Neuronal stem cell (in vitro differentiated cells): ENCODE data around the gene RAPGEF1.
A peak's percentile ranks its signal among the peaks of the same experiment; 100 is the strongest.

ENCODE experiments used
- DNase-seq: peaks from one replicate; pipeline ENCODE4 v3.0.0-alpha.2; 2013; ENCODE audit warnings: low spot score
- H2AFZ ChIP-seq: one replicate; pipeline ENCODE4 v1.6.1; 2013; ENCODE audit warnings: mild to moderate bottlenecking, low read length, inconsistent platforms
- H2AK5ac ChIP-seq: 2 replicates; pipeline ENCODE4 v1.6.1; 2013; ENCODE audit warnings: low read depth, mild to moderate bottlenecking, inconsistent platforms, low read length, moderate library complexity, mixed read lengths
- H2BK120ac ChIP-seq: 2 replicates; pipeline ENCODE4 v1.6.1; 2013; ENCODE audit warnings: low read depth, mild to moderate bottlenecking, inconsistent platforms, low read length, moderate library complexity, mixed read lengths
- H2BK12ac ChIP-seq: one replicate; pipeline ENCODE4 v1.6.1; 2013; ENCODE audit warnings: low read length, inconsistent platforms
- H2BK15ac ChIP-seq: 2 replicates; pipeline ENCODE4 v1.6.1; 2013; ENCODE audit warnings: mild to moderate bottlenecking, low read length, inconsistent platforms, mixed read lengths
- H2BK5ac ChIP-seq: one replicate; pipeline ENCODE4 v1.6.1; 2013; ENCODE audit warnings: inconsistent platforms, mild to moderate bottlenecking, low read length, moderate library complexity
- H3K14ac ChIP-seq: one replicate; pipeline ENCODE4 v1.6.1; 2013; ENCODE audit warnings: low read length, inconsistent platforms
- H3K18ac ChIP-seq: 2 replicates; pipeline ENCODE4 v1.6.1; 2013; ENCODE audit warnings: low read length, inconsistent platforms
- H3K23ac ChIP-seq: 2 replicates; pipeline ENCODE4 v1.6.1; 2013; ENCODE audit warnings: low read depth, mild to moderate bottlenecking, mixed read lengths, low read length, inconsistent platforms; ENCODE audit not compliant: poor library complexity
- H3K27ac ChIP-seq: replicated peaks from 3 replicates; pipeline ENCODE4 v1.5.1; 2013; ENCODE audit warnings: low read length, inconsistent platforms
- H3K27me3 ChIP-seq, 3 experiments: 2 replicates each; pipeline ENCODE4 v1.6.1; 2013; ENCODE audit warnings: low read length in 3 of 3, mild to moderate bottlenecking in 2 of 3, inconsistent platforms in 1 of 3, low read depth in 1 of 3, mixed read lengths in 1 of 3, moderate library complexity in 1 of 3; ENCODE audit not compliant: control insufficient read depth in 3 of 3, insufficient read depth in 3 of 3
- H3K36me3 ChIP-seq, 2 donors: replicated peaks in 1 of 2; 2 replicates each; pipeline ENCODE4 v1.6.1; 2013; ENCODE audit warnings: low read length in 2 of 2; ENCODE audit not compliant: control insufficient read depth in 2 of 2, insufficient read depth in 2 of 2
- H3K4ac ChIP-seq: 2 replicates; pipeline ENCODE4 v1.6.1; 2013; ENCODE audit warnings: inconsistent platforms, mild to moderate bottlenecking, low read length, moderate library complexity
- H3K4me1 ChIP-seq, 2 donors: 1 replicate in 1 of 2; 2 replicates in 1 of 2; pipeline ENCODE4 v1.6.1; 2013; ENCODE audit warnings: low read length in 2 of 2, low read depth in 1 of 2; ENCODE audit not compliant: control insufficient read depth in 2 of 2, insufficient read depth in 1 of 2
- H3K4me2 ChIP-seq: one replicate; pipeline ENCODE4 v1.6.1; 2013; ENCODE audit warnings: mild to moderate bottlenecking, low read length, inconsistent platforms; ENCODE audit not compliant: insufficient read depth, poor library complexity, severe bottlenecking
- H3K4me3 ChIP-seq, 2 donors: 2 replicates each; pipeline ENCODE4 v1.5.1; 2013; ENCODE audit warnings: low read length in 2 of 2, mild to moderate bottlenecking in 2 of 2, inconsistent platforms in 1 of 2, moderate library complexity in 1 of 2
- H3K79me1 ChIP-seq: one replicate; pipeline ENCODE4 v1.6.1; 2013; ENCODE audit warnings: low read depth, mild to moderate bottlenecking, inconsistent platforms, low read length, moderate library complexity
- H3K9ac ChIP-seq: one replicate; pipeline ENCODE4 v1.6.1; 2013; ENCODE audit warnings: mild to moderate bottlenecking, low read depth, low read length, inconsistent platforms; ENCODE audit not compliant: poor library complexity
- H3K9me3 ChIP-seq, 2 donors: replicated peaks in 1 of 2; 2 replicates each; pipeline versions ENCODE3 to v1.6.1; 2013; ENCODE audit warnings: low read length in 2 of 2, mild to moderate bottlenecking in 2 of 2, inconsistent platforms in 1 of 2, low read depth in 1 of 2, mixed read lengths in 1 of 2, moderate library complexity in 1 of 2; ENCODE audit not compliant: control insufficient read depth in 2 of 2, insufficient read depth in 1 of 2
- H4K8ac ChIP-seq: one replicate; pipeline ENCODE4 v1.6.1; 2013; ENCODE audit warnings: low read depth, mild to moderate bottlenecking, inconsistent platforms, low read length, moderate library complexity
- H4K91ac ChIP-seq: one replicate; pipeline ENCODE4 v1.6.1; 2013; ENCODE audit warnings: low read length, low read depth, mild to moderate bottlenecking, inconsistent platforms; ENCODE audit not compliant: poor library complexity
- WGBS, 2 donors: extraction: QIAGEN DNeasy Blood & Tissue Kit; methylation state at CpG; one replicate each; pipeline ENCODE4 v1.1.7; 2013; ENCODE audit warnings: missing lambda C conversion rate in 2 of 2, mixed read lengths in 1 of 2; ENCODE audit not compliant: insufficient read length in 2 of 2, insufficient replicate concordance in 1 of 2; ENCODE audit errors: extremely low coverage in 2 of 2; 5-methylcytosine and 5-hydroxymethylcytosine counted together

RAPGEF1 gene

GRCh38 chr9:131677049-131677443 lies 62.8 kb downstream of the RAPGEF1 start:
- H3K9ac ChIP-seq: no peak overlapping the region
- no peak overlapping the region for H3K18ac ChIP-seq
- WGBS, 2 donors: no CpG with 5 or more reads among the region's 4 CpGs
- H2BK15ac ChIP-seq: no peak overlapping the region
- no peak overlapping the region for H2BK12ac ChIP-seq
- no peak overlapping the region for H3K14ac ChIP-seq
- peaks cover 17 to 35% of the 10 kb centered on the region in 2 donors for H3K4me1 ChIP-seq
- H3K23ac ChIP-seq: no peak overlapping the region
- no peak overlapping the region for H4K91ac ChIP-seq
- DNase-seq: no peak
- no peak overlapping the region for H3K4ac ChIP-seq
- no peak overlapping the region for H3K27ac ChIP-seq
- no peak overlapping the region for H3K4me2 ChIP-seq
- no peak overlapping the region for H2BK120ac ChIP-seq
- H3K9me3 ChIP-seq: peaks cover 0 to 2% of the 10 kb centered on the region in 2 donors
- no peaks in the 10 kb centered on the region for H3K27me3 ChIP-seq
- no peak overlapping the region for H3K4me3 ChIP-seq
- H2AK5ac ChIP-seq: no peak overlapping the region
- no peak overlapping the region for H2BK5ac ChIP-seq
- peaks cover 2% of the 10 kb centered on the region for H3K79me1 ChIP-seq
- no peak overlapping the region for H4K8ac ChIP-seq
- no peaks in the 10 kb centered on the region for H3K36me3 ChIP-seq
- H2AFZ ChIP-seq: no peak overlapping the region

- Histone ChIP-seq H3K4me3 (no peak overlapping the region), H3K9ac (no peak overlapping the region), H3K4ac (no peak overlapping the region), H4K8ac (no peak overlapping the region), H3K9me3 (peaks cover 1 to 2% of the 10 kb centered on the region in 2 donors), H3K36me3 (no peaks in the 10 kb centered on the region), H2BK120ac (no peak overlapping the region), H2AK5ac (no peak overlapping the region), H2BK15ac (no peak overlapping the region), H3K14ac (no peak overlapping the region), H3K4me1 (peaks cover 15 to 35% of the 10 kb centered on the region in 2 donors), H3K4me2 (no peak overlapping the region), H4K91ac (no peak overlapping the region), H3K23ac (no peak overlapping the region), H3K18ac (peak overlapping the region; percentile 31), H3K27ac (no peak overlapping the region), H3K79me1 (peaks cover 2% of the 10 kb centered on the region), H2BK12ac (no peak overlapping the region), H2AFZ (no peak overlapping the region), H3K27me3 (no peaks in the 10 kb centered on the region), H2BK5ac (no peak overlapping the region)
- WGBS, 2 donors: no CpG with 5 or more reads among the region's 6 CpGs
- DNase-seq: no peak
Observed at GRCh38 chr9:131676431-131676972, 63.4 kb downstream of the RAPGEF1 start.

- H2BK12ac ChIP-seq: no peak overlapping the region
- no peak overlapping the region for H2BK120ac ChIP-seq
- no peaks in the 10 kb centered on the region for H3K36me3 ChIP-seq
- H2AK5ac ChIP-seq: no peak overlapping the region
- H3K18ac ChIP-seq: no peak overlapping the region
- no peaks in the 10 kb centered on the region for H3K27me3 ChIP-seq
- H3K14ac ChIP-seq: no peak overlapping the region
- peaks cover 2 to 3% of the 10 kb centered on the region in 2 donors for H3K9me3 ChIP-seq
- H3K4me3 ChIP-seq: no peak overlapping the region
- H3K79me1 ChIP-seq: peaks cover 2% of the 10 kb centered on the region
- peaks cover 16 to 35% of the 10 kb centered on the region in 2 donors for H3K4me1 ChIP-seq
- H3K9ac ChIP-seq: no peak overlapping the region
- DNase-seq: no peak
- H2BK15ac ChIP-seq: no peak overlapping the region
- no peak overlapping the region for H3K4me2 ChIP-seq
- no peak overlapping the region for H2BK5ac ChIP-seq
- H2AFZ ChIP-seq: no peak overlapping the region
- H3K23ac ChIP-seq: no peak overlapping the region
- H3K27ac ChIP-seq: no peak overlapping the region
- no peak overlapping the region for H4K8ac ChIP-seq
- no peak overlapping the region for H4K91ac ChIP-seq
- H3K4ac ChIP-seq: no peak overlapping the region
- WGBS, 2 donors: no CpG with 5 or more reads among the region's 6 CpGs
Observed at GRCh38 chr9:131675437-131676022, 64.3 kb downstream of the RAPGEF1 start.

- Histone ChIP-seq H4K8ac (no peak overlapping the region), H2BK15ac (no peak overlapping the region), H3K36me3 (no peaks in the 10 kb centered on the region), H3K27me3 (no peaks in the 10 kb centered on the region), H3K9me3 (peaks cover under 1 to 3% of the 10 kb centered on the region in 2 donors), H3K4me1 (peaks cover 16 to 35% of the 10 kb centered on the region in 2 donors), H2AK5ac (no peak overlapping the region), H3K27ac (no peak overlapping the region), H2AFZ (no peak overlapping the region), H3K79me1 (peaks cover 2% of the 10 kb centered on the region), H3K18ac (peak overlapping the region; percentile 40), H3K9ac (peak overlapping the region; percentile 4), H2BK120ac (no peak overlapping the region), H3K4ac (no peak overlapping the region), H2BK5ac (no peak overlapping the region), H4K91ac (no peak overlapping the region), H2BK12ac (no peak overlapping the region), H3K23ac (no peak overlapping the region), H3K4me3 (no peak overlapping the region), H3K4me2 (no peak overlapping the region), H3K14ac (no peak overlapping the region)
- no CpG with 5 or more reads among the region's 29 CpGs for WGBS, 2 donors
- DNase-seq: no peak
Observed at GRCh38 chr9:131674425-131675421, 65.2 kb downstream of the RAPGEF1 start.
